Fibroblast of lung (primary cell): ENCODE data around the gene SLC7A6. TPM values are rescaled to one million over a fixed set of nuclear protein-coding genes. Genes with fewer than 3 reads are reported as not detected.
A peak's percentile ranks its signal among the peaks of the same experiment; 100 is the strongest.

Source experiments
- DNase-seq, 2 donors: peaks; one replicate each; pipeline versions ENCODE4 v3.0.0 to v3.0.0-alpha.2; 2010; ENCODE audit warnings: low read depth in 2 of 2
- H2AFZ ChIP-seq: 2 replicates; pipeline ENCODE4 v1.5.1; 2012; ENCODE audit warnings: low read length, control low read depth, inconsistent platforms
- H3K27ac ChIP-seq: 2 replicates; pipeline ENCODE4 v1.5.1; 2011; ENCODE audit warnings: low read length, control low read depth; ENCODE audit not compliant: insufficient read depth
- H3K27me3 ChIP-seq: 2 replicates; pipeline ENCODE4 v1.5.1; 2011; ENCODE audit warnings: mild to moderate bottlenecking, low read length; ENCODE audit not compliant: control insufficient read depth, insufficient read depth
- H3K36me3 ChIP-seq: 2 replicates; pipeline ENCODE4 v1.5.1; 2011; ENCODE audit warnings: low read length; ENCODE audit not compliant: control insufficient read depth, insufficient read depth
- H3K4me1 ChIP-seq: 2 replicates; pipeline ENCODE4 v1.5.1; 2011; ENCODE audit warnings: low read length; ENCODE audit not compliant: control insufficient read depth, insufficient read depth; ENCODE audit errors: extremely low read depth
- H3K4me2 ChIP-seq: 2 replicates; pipeline ENCODE4 v1.5.1; 2011; ENCODE audit warnings: low read length, control low read depth; ENCODE audit not compliant: insufficient read depth; ENCODE audit errors: extremely low read depth
- H3K4me3 ChIP-seq, 4 experiments: fragments of 200-600 bp in 1 of 4; sonication (generic) in 1 of 4; replicated peaks in 1 of 4; 2 replicates each; pipeline ENCODE4 v1.5.1; 2011 to 2016; ENCODE audit warnings: low read length in 4 of 4, low read depth in 3 of 4, mild to moderate bottlenecking in 3 of 4, control low read depth in 2 of 4, inconsistent platforms in 1 of 4, mixed read lengths in 1 of 4; ENCODE audit not compliant: insufficient read depth in 1 of 4; ENCODE audit errors: control extremely low read depth in 1 of 4
- H3K79me2 ChIP-seq: 2 replicates; pipeline ENCODE4 v1.5.1; 2012; ENCODE audit warnings: mild to moderate bottlenecking, low read length, inconsistent platforms; ENCODE audit not compliant: control insufficient read depth, insufficient read depth
- H3K9ac ChIP-seq: 2 replicates; pipeline ENCODE4 v1.5.1; 2011; ENCODE audit warnings: mild to moderate bottlenecking, low read length, control low read depth; ENCODE audit not compliant: insufficient read depth
- H3K9me3 ChIP-seq: 2 replicates; pipeline ENCODE4 v1.5.1; 2012; ENCODE audit warnings: low read depth, low read length; ENCODE audit not compliant: control insufficient read depth, insufficient read depth
- H4K20me1 ChIP-seq: 2 replicates; pipeline ENCODE4 v1.5.1; 2011; ENCODE audit warnings: low read length; ENCODE audit not compliant: control insufficient read depth, insufficient read depth; ENCODE audit errors: extremely low read depth
- EZH2 ChIP-seq: IDR thresholded peaks from 2 replicates; pipeline ENCODE4 v1.5.1; 2012; ENCODE audit warnings: low read length, control low read depth, mild to moderate bottlenecking; ENCODE audit errors: missing control alignments
- polyA minus RNA-seq: library from RNA; depleted of rRNA, polyadenylated mRNA; stranded (reverse); fragments of >200 nt; gene quantifications from 2 replicates; pipeline ENCODE4 v1.2.3, GENCODE V29; 2011; ENCODE audit warnings: low replicate concordance
- polyA plus RNA-seq, 2 donors: library from polyadenylated mRNA; depleted of rRNA in 1 of 2; stranded (reverse) in 1 of 2; unstranded in 1 of 2; fragments of >200 nt; gene quantifications; 2 replicates each; pipeline ENCODE4 v1.2.1, GENCODE V29; 2011 to 2012; ENCODE audit warnings: missing spikeins in 1 of 2
- total RNA-seq: library from RNA; depleted of rRNA; stranded (reverse); fragments of >200 nt; gene quantifications from 2 replicates; pipeline ENCODE4 v1.2.1, GENCODE V29; 2014
- TF ChIP-seq, protein P1 (sequence below), 2 donors: IDR thresholded peaks in 1 of 2; conservative IDR thresholded peaks in 1 of 2; 1 replicate in 1 of 2; 2 replicates in 1 of 2; pipeline ENCODE4 v1.5.1; 2011 to 2012; ENCODE audit warnings: low read length in 2 of 2, control low read depth in 1 of 2, inconsistent platforms in 1 of 2, low read depth in 1 of 2, mild to moderate bottlenecking in 1 of 2

The SLC7A6 gene
- total RNA-seq (8.5 and 11.9 TPM in 2 replicates), polyA plus RNA-seq (16.0 and 19.0 TPM in 2 replicates), polyA minus RNA-seq (70.2 and 119 TPM in 2 replicates)
- 10.4 and 11.6 TPM in 2 replicates for polyA plus RNA-seq (2012)

DNA sequence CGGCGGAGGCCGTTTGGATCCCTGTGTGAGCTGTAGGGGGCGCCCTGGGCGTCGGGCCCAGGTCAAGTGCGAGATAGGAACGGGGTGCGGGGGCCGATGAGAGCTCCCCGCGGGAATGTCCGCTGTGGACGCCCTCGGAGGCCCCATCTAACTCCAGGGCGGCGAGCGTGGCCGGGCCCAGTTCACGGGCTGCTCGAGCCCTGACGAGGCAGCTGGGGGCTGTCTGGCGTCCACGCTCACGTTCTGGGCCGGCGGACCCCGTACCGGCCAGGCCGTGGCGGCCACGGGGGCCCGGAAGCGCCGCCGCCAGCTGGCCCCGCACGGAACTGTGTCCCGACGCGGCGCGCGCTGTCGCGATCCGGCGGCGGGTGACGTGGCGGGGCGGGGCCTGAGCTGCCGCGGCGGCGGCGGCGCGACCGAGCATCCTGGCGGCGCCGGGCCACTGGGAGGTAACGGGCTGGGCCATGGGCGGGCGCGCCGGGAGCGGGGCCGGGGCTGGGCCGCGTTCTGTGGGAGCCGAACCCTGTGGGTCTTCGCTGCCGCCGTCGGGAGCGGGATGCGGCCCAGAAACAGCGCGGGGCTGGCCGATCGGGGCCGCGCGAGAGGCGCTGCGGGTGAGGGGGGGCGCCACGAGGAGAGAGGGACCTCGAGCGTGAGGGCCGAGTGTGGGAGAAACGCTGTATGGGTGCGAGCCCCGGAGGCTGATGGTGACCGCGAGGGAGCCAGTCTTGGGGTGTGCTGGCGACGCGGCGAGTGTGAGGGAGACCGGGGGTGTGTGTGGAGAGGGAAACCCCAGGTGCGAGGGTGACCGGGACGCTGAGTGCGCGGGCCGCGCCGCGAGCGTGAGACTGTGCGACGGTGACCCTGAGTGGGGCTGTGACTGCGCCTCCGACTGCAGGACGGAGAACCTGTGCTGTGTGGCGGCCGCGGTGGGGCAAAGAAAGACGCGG, at the start of gene SLC7A6:
SLC7A6 (plus strand) TSS at position 399 of the 950 bp plus-strand sequence. CDS start 10,201 bp downstream, outside the sequence.
- H2AFZ ChIP-seq: peak within 1 kb of the TSS; percentile 85
- DNase-seq: peak; percentile 64 to 68
- no peaks in the 10 kb centered on the region for H3K9me3 ChIP-seq
- peak within 1 kb of the TSS; percentile 79 to 99 (median 94) for H3K4me3 ChIP-seq
- peaks cover 36% of the 10 kb centered on the region for H3K79me2 ChIP-seq
- peak within 1 kb of the TSS; percentile 95 for H3K9ac ChIP-seq
- peaks cover 7% of the 10 kb centered on the region for H3K36me3 ChIP-seq
- peak within 1 kb of the TSS; percentile 99 for H3K4me2 ChIP-seq
- TF ChIP-seq, protein P1, sequence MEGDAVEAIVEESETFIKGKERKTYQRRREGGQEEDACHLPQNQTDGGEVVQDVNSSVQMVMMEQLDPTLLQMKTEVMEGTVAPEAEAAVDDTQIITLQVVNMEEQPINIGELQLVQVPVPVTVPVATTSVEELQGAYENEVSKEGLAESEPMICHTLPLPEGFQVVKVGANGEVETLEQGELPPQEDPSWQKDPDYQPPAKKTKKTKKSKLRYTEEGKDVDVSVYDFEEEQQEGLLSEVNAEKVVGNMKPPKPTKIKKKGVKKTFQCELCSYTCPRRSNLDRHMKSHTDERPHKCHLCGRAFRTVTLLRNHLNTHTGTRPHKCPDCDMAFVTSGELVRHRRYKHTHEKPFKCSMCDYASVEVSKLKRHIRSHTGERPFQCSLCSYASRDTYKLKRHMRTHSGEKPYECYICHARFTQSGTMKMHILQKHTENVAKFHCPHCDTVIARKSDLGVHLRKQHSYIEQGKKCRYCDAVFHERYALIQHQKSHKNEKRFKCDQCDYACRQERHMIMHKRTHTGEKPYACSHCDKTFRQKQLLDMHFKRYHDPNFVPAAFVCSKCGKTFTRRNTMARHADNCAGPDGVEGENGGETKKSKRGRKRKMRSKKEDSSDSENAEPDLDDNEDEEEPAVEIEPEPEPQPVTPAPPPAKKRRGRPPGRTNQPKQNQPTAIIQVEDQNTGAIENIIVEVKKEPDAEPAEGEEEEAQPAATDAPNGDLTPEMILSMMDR (conservative IDR thresholded peaks at IDR 0.05 in 1 of 2, IDR thresholded peaks at IDR 0.05 in 1 of 2; ENCODE audit: low read depth in 1 of 2, low read length in 2 of 2): peak in 1 of 2 donors; percentile 45
- no peak for TF ChIP-seq EZH2
- peak within 1 kb of the TSS; percentile 98 for H3K27ac ChIP-seq
- H4K20me1 ChIP-seq: no peaks in the 10 kb centered on the region
- peaks cover 5% of the 10 kb centered on the region for H3K4me1 ChIP-seq
- no peaks in the 10 kb centered on the region for H3K27me3 ChIP-seq

DNA sequence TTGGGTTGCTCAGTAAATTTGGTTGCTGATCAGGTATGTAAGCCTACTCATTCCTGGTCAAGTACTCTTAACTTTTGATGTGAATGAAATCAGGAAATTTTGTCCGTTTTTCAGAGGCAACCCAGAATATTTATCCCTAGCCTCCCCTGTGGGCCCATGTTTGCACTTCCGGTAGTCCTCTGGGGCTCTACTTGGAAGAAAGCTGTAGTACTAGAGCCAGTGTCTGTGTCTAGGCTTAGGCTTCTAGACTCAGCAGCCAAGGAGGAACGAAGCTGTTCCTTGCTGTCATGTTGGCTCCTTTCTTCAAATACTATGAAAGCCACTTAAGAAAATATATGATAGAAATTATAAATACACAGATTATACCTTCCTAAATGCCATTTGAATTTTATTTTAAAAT, 49.6 kb upstream of the SLC7A6 start:
- no peak overlapping the region for H3K9ac ChIP-seq
- H3K36me3 ChIP-seq: no peaks in the 10 kb centered on the region
- H4K20me1 ChIP-seq: no peaks in the 10 kb centered on the region
- no peaks in the 10 kb centered on the region for H3K79me2 ChIP-seq
- H3K4me3 ChIP-seq: no peak overlapping the region
- no peak overlapping the region for H2AFZ ChIP-seq
- H3K9me3 ChIP-seq: no peaks in the 10 kb centered on the region
- no peak for TF ChIP-seq EZH2
- TF ChIP-seq, protein P1 (conservative IDR thresholded peaks at IDR 0.05 in 1 of 2, IDR thresholded peaks at IDR 0.05 in 1 of 2; ENCODE audit: low read depth in 1 of 2, low read length in 2 of 2): no peak
- DNase-seq: no peak
- no peaks in the 10 kb centered on the region for H3K4me1 ChIP-seq
- H3K4me2 ChIP-seq: no peak overlapping the region
- H3K27me3 ChIP-seq: no peaks in the 10 kb centered on the region
- H3K27ac ChIP-seq: no peak overlapping the region

DNA sequence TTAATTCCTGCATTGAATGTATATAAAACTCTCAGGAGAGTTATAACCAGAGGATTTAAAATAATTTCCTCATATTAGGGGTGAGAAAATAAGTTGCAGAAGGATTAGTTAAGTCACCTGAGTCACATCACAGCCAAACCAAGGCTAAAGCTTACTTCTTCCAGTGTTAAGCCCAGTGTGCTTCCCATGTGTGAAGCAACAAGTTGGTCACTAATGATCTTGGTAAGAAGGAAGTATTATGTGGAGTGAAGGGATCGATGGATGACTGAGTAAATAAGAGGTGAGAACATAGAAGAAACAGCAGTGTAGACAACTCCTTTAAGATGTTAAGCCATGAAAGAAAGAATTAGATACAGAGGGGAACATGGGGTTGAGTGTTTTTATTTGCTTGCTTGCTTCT, 49.0 kb upstream of the SLC7A6 start:
- Histone ChIP-seq H3K4me3 (no peak overlapping the region), H3K4me1 (no peaks in the 10 kb centered on the region), H3K9me3 (no peaks in the 10 kb centered on the region), H3K27ac (no peak overlapping the region), H3K9ac (no peak overlapping the region), H2AFZ (no peak overlapping the region), H4K20me1 (no peaks in the 10 kb centered on the region), H3K4me2 (no peak overlapping the region), H3K27me3 (no peaks in the 10 kb centered on the region), H3K79me2 (no peaks in the 10 kb centered on the region), H3K36me3 (no peaks in the 10 kb centered on the region)
- TF ChIP-seq, protein P1 (conservative IDR thresholded peaks at IDR 0.05 in 1 of 2, IDR thresholded peaks at IDR 0.05 in 1 of 2; ENCODE audit: low read depth in 1 of 2, low read length in 2 of 2): no peak
- no peak for TF ChIP-seq EZH2
- no peak for DNase-seq
